Measurements from ENCODE around the gene SRP9.
"Not testable (repeated sequence)": the region's sequence is repeated elsewhere in the genome, so short reads cannot be mapped to it uniquely, and the experiment has no call there.

The SRP9 gene

DNA sequence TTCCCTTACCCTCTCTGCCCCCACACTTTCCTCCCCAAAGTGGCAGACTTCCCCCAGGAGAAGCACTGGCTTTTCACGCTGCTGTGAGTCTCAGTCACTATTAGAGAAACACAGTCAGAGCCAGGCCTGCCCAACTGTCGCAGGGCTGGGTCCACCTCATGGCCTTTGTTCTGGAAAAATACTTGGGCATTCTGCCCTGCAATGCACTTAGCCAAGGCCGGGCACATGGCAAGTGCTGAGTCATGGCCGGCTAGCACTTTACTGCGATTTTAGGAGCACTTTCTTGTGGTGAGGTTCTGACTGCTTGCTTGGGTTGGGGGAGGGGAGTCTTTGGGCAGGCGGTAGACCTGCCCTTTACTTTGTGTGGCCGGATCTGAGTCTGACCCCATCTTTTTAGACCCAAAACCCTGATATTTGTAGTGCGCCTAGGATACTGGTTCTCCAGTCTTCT lies 40.0 kb downstream of the SRP9 start:
- DNase-seq, result peak; percentile 88

DNA sequence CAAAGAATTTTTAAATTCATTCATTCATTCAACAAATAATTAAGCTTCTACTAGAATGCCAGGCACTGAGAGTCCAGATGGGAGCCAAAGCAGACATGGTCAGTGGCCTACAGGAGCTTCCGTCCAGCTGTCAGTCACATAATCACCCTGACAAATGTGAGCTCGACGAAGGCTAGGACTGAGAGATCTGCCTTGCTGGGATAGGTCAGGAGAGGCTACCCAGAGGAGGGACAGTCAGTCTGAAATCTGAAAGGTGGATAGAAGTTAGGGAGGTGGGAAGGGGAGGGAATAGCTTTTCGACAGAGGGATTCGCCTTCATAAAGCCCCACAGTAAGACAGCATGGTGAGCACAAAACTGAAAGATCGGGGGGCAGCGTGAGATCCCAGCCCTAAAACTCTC lies 40.6 kb downstream of the SRP9 start:
- no peak for DNase-seq

- DNase-seq, result no peak
These were observed 41.9 kb downstream of the SRP9 start for GRCh38 chr1:225819346-225820192.

DNA sequence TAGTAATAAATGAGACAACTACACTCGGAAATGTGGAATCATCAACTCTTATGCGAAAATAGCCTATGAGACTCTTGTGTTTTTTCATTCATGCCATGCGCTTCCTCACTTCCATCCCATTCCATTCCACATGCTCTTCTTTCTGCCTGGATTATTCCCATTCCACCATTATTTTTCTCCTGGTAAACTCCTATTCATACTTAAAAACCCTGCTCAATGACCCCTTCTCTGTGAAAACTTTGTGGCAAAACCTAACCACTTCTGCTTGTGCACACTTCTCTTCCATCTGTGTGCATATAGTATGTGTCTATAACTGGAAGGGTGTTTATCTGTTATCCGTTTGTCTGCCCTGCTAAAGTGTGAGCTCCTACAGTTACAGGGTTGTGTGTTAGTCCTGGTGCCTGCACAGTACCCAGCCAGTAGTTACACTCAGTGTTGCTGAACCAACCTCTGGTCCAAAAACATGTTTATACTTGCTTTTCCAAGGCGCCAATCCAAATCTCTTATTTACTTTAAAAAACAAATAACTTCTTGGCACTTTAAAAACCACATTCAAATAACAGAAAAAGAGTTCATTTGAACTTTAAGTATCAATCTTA lies 43.0 kb downstream of the SRP9 start:
- no peak for DNase-seq

DNA sequence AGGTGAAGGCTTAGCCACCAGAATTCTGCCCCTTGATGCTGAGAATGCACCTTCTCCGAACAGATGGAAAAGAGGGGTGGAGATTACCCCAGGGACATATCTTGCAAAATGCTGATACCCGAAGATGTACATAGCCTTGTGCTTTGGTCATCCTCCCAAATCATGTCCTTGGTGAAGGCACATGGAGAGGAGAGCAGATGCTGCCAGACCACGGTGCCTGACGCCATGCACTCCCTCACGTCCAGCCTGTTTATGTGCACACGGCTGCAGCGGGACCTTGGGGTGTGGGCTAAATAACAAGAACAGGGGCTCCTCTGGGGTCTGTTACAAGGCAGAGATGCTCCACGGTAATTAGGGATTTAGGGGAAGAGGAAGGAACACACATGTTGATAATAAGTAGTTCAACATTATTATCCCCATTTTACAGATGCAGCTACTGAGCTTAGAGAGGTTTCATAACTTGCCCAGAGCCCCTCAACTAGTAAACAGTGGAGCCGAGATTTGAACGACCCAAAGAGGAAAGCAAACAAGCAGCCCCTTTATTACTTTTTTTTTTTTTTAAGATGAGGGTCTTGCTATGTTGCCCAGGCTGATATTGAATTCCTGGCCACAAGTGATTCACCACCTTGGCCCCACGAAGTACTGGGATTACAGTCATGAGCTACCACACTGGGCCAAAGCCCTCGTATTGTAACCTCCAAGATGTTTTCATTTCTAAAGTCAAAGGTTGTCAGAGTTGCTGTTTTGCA lies 45.2 kb downstream of the SRP9 start:
- no peak for DNase-seq

- no peak for DNase-seq
These were observed 46.2 kb downstream of the SRP9 start for GRCh38 chr1:225823811-225824261.

DNA sequence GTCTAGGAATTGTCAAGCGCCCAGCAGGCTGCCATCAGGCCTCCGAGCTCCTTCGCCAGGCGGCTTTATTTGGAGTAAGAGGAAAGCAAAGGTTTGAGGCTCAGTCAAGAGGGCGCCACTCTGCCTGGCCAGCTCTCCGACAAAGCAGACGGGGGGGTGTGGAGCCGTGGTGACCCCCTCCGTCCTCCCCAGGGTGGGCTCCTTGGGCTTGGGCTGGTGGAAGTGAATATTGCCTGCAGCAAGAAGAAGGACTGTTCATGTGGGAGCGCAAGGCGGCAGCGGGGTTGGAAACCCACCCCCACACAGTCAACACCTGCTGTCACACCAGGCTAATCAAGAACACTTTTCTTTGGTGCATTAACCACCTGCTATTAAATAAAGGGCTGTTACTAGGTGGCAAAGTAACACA lies 46.9 kb downstream of the SRP9 start:
- DNase-seq, result no peak

DNA sequence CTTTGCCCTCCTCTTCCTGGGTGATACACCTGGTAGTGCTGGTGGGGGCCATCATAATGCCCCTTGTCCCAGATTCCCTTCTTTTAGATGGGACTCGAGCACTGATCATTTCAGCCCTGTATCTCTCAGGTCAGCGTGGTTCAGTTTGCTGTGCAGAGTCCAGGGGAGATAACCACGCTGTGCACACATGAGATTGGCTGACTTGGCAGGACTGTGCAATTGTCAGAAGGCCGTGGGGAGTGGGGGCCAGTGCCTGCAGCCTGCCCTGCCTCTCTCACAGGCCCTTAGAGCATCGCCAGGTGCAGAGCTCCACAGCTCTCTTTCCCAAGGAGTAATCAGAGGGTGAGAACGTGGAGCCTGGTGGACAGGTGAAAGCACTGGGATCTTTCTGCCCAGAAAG lies 47.5 kb downstream of the SRP9 start:
- no peak for DNase-seq

- no peak for DNase-seq
These were observed 48.0 kb downstream of the SRP9 start for GRCh38 chr1:225825607-225826007.

- DNase-seq, result peak; percentile 54
These were observed 49.5 kb downstream of the SRP9 start for GRCh38 chr1:225827076-225827475.

- no peak for DNase-seq
These were observed 51.2 kb downstream of the SRP9 start for GRCh38 chr1:225828706-225829345.

DNA sequence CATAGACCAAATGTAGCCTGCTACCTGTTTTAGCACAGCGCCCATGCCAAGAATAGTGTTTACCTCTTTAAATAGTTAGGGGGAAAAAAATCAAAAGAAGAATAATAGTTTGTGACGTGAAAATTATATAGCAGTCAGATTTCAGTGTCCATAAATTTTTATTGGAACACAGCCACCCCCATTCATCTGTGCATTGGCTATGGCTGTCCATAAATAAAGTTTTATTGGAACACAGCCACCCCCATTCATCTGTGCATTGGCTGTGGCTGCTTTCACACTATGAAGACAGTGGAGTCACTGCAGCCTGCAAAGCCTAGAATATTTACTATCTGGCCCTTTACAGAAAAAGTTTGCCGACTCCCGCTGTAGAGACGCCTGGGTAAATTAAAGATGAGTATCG lies 53.2 kb downstream of the SRP9 start:
- no peak for DNase-seq

DNA sequence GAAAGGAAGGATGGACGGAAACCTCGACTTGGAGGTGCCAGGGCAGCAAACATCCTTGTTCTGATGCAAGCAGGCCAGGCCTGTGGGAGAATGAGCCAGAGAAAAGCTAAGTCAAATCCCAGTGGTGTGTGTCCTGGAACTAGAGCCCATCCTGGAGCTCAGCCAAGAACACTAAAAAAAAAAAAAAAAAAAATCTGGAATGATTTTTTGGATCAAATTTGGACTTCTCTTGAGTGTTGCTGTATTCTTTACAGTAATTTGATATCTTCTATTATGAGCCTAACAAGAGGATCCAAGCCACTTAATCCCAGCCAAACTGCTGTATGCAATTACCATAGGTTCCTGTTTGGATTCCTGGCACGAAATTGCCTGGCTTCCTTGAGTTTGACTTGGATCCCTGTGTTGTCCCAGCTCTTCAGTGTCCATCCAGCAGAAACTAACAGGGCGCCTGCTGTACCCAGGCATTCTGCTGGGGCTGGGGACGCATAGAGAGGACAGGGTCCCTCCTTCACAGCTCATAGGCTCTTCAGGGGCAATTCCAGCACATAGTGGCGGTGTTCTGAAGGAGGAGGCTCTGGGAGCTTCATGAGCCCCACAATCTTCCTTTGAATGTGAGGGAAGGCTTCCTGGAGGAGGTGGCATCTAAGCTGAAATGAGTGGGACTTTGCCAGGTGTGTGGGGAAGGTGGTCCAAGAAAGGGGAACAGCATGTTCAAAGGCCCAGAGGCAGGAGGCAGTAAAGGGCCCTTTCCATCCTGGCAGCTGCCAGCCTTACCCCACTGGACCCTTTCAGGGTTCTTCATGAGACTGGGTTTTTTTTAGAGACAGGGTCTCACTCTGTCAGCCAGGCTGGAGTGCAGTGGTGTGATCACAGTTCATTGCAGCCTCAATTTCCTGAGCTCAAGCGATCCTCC lies 57.0 kb downstream of the SRP9 start:
- no peak for DNase-seq

- DNase-seq, result no peak
These were observed 58.2 kb downstream of the SRP9 start for GRCh38 chr1:225835856-225836255.

DNA sequence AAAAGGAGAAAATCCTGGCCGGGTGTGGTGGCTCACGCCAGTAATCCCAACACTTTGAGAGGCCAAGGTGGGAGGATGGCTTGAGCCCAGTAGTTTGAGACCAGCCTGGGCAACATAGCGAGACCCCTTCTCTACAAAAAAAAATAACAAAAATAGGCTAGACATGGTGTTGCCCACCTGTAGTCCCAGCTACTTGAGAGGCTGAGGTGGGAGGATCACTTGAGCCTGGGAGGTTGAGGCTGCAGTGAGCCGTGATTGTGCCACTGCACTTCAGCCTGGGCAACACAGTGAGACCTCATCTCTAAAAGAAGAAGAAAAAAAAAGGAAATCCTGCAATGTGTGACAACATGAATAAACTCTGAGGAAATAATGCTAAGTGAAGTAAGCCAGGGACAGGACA lies 58.7 kb downstream of the SRP9 start:
- not testable (repeated sequence) for DNase-seq

DNA sequence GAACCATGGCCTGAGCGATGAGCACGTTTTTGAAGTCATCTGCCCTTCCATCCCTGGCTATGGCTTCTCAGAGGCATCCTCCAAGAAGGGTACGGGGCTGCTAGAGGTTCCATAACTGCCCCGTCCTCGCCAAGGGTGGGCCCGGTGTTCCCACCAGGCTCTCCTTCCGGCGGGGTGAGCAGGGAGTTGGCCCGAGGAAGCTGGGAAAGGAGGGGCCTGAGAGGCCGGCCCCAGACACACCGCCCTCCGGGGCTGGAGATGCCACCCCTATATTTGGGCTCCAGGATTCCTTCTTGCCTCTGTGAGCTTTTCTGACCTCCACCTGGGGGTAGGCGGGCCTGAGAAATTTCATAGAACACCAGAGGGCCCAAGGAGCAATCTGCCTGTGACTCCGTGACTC lies 61.2 kb downstream of the SRP9 start:
- no peak for DNase-seq

Measured in islet precursor cell (in vitro differentiated cells).